22Rv1 (cell line): ENCODE data around the gene NEK10.

Experiments used
- H3K27ac ChIP-seq: fragments of 450-650 bp; 2 replicates; pipeline ENCODE4 v1.5.1; 2017
- CTCF ChIP-seq: fragments of 450-650 bp; IDR thresholded peaks from 2 replicates; pipeline ENCODE4 v1.5.1; 2017; ENCODE audit warnings: mild to moderate bottlenecking
- ZFX ChIP-seq: fragments of 450-650 bp; IDR thresholded peaks from 2 replicates; pipeline ENCODE4 v1.6.1; 2017; ENCODE audit warnings: antibody characterized with exemption, borderline replicate concordance

The NEK10 gene

GRCh38 chr3:27134171-27134796 is 234.9 kb downstream of the NEK10 start:
- H3K27ac ChIP-seq, result no peak overlapping the region
- TF ChIP-seq ZFX, result no peak
- peak; percentile 92 for TF ChIP-seq CTCF

DNA sequence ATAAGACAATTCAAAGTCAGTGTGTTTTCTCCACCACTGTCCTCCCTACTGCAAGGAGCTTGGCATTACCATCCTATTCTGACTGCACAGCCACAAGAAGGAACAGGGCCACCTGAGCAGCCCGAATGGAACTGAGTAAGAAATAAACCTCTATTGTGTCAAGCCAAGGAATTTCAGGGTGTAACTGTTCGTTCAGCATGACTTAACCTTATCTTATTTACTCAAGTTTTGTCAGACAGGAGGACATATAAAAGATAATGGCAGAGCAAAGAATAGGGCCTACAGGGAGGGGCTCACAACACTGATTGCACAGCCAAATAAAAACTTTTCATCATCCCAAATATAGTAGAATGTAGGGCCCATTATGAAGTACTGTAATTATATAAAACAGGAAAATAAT is 236.1 kb downstream of the NEK10 start:
- no peak overlapping the region for H3K27ac ChIP-seq
- TF ChIP-seq ZFX, result no peak
- TF ChIP-seq CTCF, result no peak

- TF ChIP-seq ZFX, result no peak
- H3K27ac ChIP-seq, result no peak overlapping the region
Observed at GRCh38 chr3:27130796-27131195, 238.4 kb downstream of the NEK10 start.

- TF ChIP-seq ZFX (no peak), CTCF (no peak)
- no peak overlapping the region for H3K27ac ChIP-seq
Observed at GRCh38 chr3:27127879-27128278, 241.3 kb downstream of the NEK10 start.

DNA sequence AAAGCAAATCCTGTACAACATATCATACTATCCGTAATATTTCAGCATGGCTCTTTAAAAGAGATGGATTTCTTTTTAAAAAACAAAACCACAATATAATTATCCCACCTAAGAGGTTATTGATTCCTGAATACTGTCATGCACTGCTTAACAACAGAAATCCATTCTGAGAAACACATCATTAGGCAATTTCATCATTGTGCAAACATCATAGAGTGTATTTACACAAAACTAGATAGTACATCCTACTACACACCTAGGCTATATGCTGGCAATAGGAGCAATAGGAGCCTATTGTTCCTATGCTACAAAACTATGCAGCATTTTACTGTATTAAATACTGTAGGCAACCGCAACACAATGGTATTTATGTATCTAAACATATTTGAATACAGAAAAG is 242.0 kb downstream of the NEK10 start:
- TF ChIP-seq CTCF (no peak), ZFX (no peak)
- no peak overlapping the region for H3K27ac ChIP-seq

DNA sequence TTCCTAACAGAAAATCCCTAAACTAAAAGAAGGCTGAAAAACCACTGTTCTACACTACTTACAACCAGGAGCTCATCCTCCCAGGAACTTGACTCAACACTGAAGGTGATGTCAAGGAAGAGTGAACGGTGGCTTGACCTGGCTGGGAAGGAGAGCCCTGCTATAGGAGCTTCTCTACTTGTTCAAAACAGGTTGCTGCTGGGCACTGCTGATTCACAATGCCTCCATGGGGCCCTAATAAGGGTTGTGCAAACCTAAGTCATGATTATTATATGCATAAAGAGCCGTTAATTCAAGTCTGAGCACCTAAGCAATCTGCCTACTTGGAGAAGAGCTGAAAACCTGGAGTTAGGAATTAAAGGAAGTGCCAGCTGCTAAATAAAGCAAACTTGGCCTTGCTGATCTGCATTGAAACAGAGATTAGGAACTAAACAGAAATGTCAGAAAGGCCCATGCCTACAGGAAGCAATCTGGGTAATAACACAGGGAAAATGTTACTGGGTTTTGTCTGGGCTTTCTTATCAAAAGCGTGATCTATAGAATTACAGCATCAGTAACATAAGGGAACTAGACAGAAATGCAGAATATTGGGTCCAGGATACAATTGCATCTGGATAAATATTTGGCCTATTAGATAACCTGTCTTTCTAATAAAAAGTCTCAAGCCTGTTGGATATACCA is 243.2 kb downstream of the NEK10 start:
- no peak overlapping the region for H3K27ac ChIP-seq
- TF ChIP-seq ZFX, result no peak
- no peak for TF ChIP-seq CTCF

DNA sequence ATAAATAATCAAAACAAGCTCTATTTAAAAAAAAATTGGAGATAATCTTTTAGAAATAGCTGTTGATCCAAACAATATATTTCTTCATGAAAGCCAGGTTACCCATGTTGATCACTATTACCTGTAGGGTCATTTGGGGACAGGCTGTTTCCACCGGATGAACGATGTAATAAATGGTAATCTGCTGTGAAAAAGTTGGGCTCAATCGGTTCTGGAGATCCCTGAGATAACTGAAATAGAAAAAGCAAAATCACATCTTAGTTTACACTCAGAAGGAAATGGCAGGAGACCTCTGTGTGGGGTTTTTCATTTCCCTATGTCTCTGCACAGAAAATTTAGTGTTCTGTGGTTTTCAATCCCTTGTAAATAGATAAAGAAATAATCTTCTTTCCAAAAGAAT is 249.5 kb downstream of the NEK10 start:
- H3K27ac ChIP-seq, result no peak overlapping the region
- TF ChIP-seq ZFX (no peak), CTCF (no peak)
